Measurements from ENCODE around the gene MRPL54.

- TF ChIP-seq CTCF (IDR thresholded peaks at IDR 0.05 in 4 of 5, conservative IDR thresholded peaks at IDR 0.05 in 1 of 5) (no peak), POLR2A (IDR thresholded peaks at IDR 0.05) (no peak)
Measured at GRCh38 chr19:3808420-3809143, 46.1 kb downstream of the MRPL54 start.
